ENCODE measurements around the gene TAOK3. TPM values are rescaled to one million over a fixed set of nuclear protein-coding genes. Genes with fewer than 3 reads are reported as not detected.
"Not testable (repeated sequence)": the region's sequence is repeated elsewhere in the genome, so short reads cannot be mapped to it uniquely, and the experiment has no call there.

The TAOK3 gene
- total RNA-seq, 1 donor, result 27.9 TPM

DNA sequence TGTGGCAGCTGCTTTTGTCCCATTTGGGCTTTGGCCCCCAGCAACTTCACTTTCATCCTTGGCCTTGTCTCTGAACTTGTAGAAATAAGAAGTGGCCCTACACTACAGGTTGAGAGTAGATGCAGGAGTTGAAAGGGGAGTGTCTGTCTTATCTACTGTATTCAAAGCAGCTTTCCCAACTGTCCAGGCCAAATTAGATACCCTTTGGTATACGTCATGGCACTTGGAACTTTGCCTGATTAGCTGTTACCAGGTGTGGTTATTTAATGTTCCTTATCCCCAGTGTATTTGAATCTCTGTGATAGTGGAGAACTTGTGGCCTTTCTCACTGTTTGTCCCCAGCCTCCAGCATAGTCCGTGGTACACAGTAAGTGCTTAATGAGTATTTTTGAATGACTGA lies 37.1 kb upstream of the TAOK3 start:
- no peaks in the 10 kb centered on the region for H3K27me3 ChIP-seq (ENCODE audit: insufficient read depth, low read length)
- no peaks in the 10 kb centered on the region for H4K20me1 ChIP-seq (ENCODE audit: insufficient read depth, low read length)
- H3K9me3 ChIP-seq (ENCODE audit: low read depth, low read length), result no peaks in the 10 kb centered on the region
- peaks cover 55% of the 10 kb centered on the region for H3K36me3 ChIP-seq (ENCODE audit: insufficient read depth, low read length)
- no peak overlapping the region for H3K27ac ChIP-seq (ENCODE audit: low read depth, low read length)
- H3K4me1 ChIP-seq (ENCODE audit: insufficient read depth, low read length), result no peaks in the 10 kb centered on the region
- H3K4me3 ChIP-seq (ENCODE audit: insufficient read depth, low read length), result no peak overlapping the region
- no peaks in the 10 kb centered on the region for H3K79me2 ChIP-seq (ENCODE audit: insufficient read depth, low read length)
- TF ChIP-seq, protein P1, sequence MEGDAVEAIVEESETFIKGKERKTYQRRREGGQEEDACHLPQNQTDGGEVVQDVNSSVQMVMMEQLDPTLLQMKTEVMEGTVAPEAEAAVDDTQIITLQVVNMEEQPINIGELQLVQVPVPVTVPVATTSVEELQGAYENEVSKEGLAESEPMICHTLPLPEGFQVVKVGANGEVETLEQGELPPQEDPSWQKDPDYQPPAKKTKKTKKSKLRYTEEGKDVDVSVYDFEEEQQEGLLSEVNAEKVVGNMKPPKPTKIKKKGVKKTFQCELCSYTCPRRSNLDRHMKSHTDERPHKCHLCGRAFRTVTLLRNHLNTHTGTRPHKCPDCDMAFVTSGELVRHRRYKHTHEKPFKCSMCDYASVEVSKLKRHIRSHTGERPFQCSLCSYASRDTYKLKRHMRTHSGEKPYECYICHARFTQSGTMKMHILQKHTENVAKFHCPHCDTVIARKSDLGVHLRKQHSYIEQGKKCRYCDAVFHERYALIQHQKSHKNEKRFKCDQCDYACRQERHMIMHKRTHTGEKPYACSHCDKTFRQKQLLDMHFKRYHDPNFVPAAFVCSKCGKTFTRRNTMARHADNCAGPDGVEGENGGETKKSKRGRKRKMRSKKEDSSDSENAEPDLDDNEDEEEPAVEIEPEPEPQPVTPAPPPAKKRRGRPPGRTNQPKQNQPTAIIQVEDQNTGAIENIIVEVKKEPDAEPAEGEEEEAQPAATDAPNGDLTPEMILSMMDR (IDR thresholded peaks at IDR 0.05; ENCODE audit: extremely low read depth, low read depth, low read length), result no peak
- no peak overlapping the region for H2AFZ ChIP-seq (ENCODE audit: low read length)
- no peak overlapping the region for H3K4me2 ChIP-seq (ENCODE audit: insufficient read depth, low read length)
- DNase-seq (ENCODE audit: insufficient read length, low spot score, missing footprints), result no peak

GRCh38 chr12:118408241-118408640 lies 35.5 kb upstream of the TAOK3 start:
- not testable (repeated sequence) for H3K27ac ChIP-seq (ENCODE audit: low read depth, low read length); DNase-seq (ENCODE audit: insufficient read length, low spot score, missing footprints); H3K27me3 ChIP-seq (ENCODE audit: insufficient read depth, low read length); H3K4me1 ChIP-seq (ENCODE audit: insufficient read depth, low read length); H3K4me2 ChIP-seq (ENCODE audit: insufficient read depth, low read length); H3K79me2 ChIP-seq (ENCODE audit: insufficient read depth, low read length); H3K4me3 ChIP-seq (ENCODE audit: insufficient read depth, low read length); H4K20me1 ChIP-seq (ENCODE audit: insufficient read depth, low read length); H3K9me3 ChIP-seq (ENCODE audit: low read depth, low read length); H2AFZ ChIP-seq (ENCODE audit: low read length)
- H3K36me3 ChIP-seq (ENCODE audit: insufficient read depth, low read length), result peaks cover 42% of the 10 kb centered on the region

DNA sequence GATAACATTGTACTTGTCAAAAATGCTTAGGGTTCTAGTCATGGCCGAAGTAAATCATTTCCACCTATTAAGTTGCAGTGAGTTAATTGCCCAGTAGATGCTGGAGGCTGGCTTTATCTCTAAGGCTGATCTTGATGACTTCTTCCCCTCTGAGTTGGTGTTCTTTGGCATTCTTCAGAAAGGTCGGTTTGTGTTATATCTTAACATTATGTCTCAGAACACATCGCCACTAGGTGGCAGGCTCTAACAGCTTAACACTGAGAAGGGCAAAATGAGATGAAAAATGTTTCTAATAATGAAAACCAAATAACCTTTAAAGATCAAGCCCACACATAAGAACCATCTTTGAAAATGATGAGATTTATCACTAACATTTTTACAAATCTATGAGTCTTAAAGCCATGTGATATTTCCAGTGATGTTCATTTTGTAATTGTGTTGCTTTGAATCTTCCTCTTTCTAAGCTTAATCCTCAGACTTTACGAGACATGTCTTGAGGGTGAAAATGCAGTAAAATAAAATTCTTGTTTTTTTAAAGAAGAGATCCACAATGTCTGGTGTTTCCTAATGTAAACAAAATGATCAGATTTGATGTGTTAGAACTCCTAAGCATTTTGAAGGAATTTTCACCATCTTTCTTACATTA lies 32.3 kb upstream of the TAOK3 start:
- Histone ChIP-seq H3K27me3 (ENCODE audit: insufficient read depth, low read length) (no peaks in the 10 kb centered on the region), H3K9me3 (ENCODE audit: low read depth, low read length) (no peaks in the 10 kb centered on the region), H2AFZ (ENCODE audit: low read length) (no peak overlapping the region), H3K36me3 (ENCODE audit: insufficient read depth, low read length) (peaks cover 35% of the 10 kb centered on the region), H3K4me1 (ENCODE audit: insufficient read depth, low read length) (peaks cover 10% of the 10 kb centered on the region), H3K4me2 (ENCODE audit: insufficient read depth, low read length) (no peak overlapping the region), H4K20me1 (ENCODE audit: insufficient read depth, low read length) (no peaks in the 10 kb centered on the region), H3K4me3 (ENCODE audit: insufficient read depth, low read length) (no peak overlapping the region), H3K79me2 (ENCODE audit: insufficient read depth, low read length) (no peaks in the 10 kb centered on the region), H3K27ac (ENCODE audit: low read depth, low read length) (no peak overlapping the region)
- TF ChIP-seq, protein P1 (IDR thresholded peaks at IDR 0.05; ENCODE audit: extremely low read depth, low read depth, low read length), result peak; percentile 81
- no peak for DNase-seq (ENCODE audit: insufficient read length, low spot score, missing footprints)

DNA sequence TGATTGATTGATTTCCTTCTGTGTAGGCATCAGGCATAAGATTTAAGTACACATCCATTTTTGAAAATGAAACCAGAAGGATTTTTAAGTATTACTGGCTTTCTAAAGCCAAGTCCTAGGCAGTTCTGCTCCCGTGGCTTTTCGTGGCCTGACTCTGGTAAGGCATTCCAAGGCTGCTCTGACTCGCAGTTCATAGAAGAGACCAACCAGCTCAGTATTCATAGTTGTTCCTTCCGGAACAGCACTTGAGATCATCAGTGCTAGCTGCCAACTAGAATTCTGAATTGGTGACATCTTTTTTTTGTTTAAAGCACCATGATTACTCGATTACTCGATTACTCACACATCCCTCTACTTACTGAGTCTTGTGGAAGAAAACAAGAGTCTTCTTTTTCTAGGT lies 29.5 kb upstream of the TAOK3 start:
- peak overlapping the region; percentile 69 for H3K27ac ChIP-seq (ENCODE audit: low read depth, low read length)
- TF ChIP-seq, protein P1 (IDR thresholded peaks at IDR 0.05; ENCODE audit: extremely low read depth, low read depth, low read length), result no peak
- H3K36me3 ChIP-seq (ENCODE audit: insufficient read depth, low read length), result peaks cover 34% of the 10 kb centered on the region
- H3K4me3 ChIP-seq (ENCODE audit: insufficient read depth, low read length), result no peak overlapping the region
- peaks cover 2% of the 10 kb centered on the region for H3K79me2 ChIP-seq (ENCODE audit: insufficient read depth, low read length)
- H2AFZ ChIP-seq (ENCODE audit: low read length), result no peak overlapping the region
- no peaks in the 10 kb centered on the region for H3K9me3 ChIP-seq (ENCODE audit: low read depth, low read length)
- H3K4me1 ChIP-seq (ENCODE audit: insufficient read depth, low read length), result peaks cover 10% of the 10 kb centered on the region
- DNase-seq (ENCODE audit: insufficient read length, low spot score, missing footprints), result peak; percentile 90
- peak overlapping the region; percentile 27 for H3K4me2 ChIP-seq (ENCODE audit: insufficient read depth, low read length)
- no peaks in the 10 kb centered on the region for H3K27me3 ChIP-seq (ENCODE audit: insufficient read depth, low read length)
- H4K20me1 ChIP-seq (ENCODE audit: insufficient read depth, low read length), result no peaks in the 10 kb centered on the region

All from osteoblast (primary cell).